Measurements from ENCODE around the gene ADGRL1.

- TF ChIP-seq CTCF (IDR thresholded peaks at IDR 0.05) (no peak), EZH2 (IDR thresholded peaks at IDR 0.05; ENCODE audit: borderline replicate concordance, insufficient read depth, low read depth, low read length, poor library complexity, severe bottlenecking) (no peak)
Measured at GRCh38 chr19:14150041-14150769, 55.8 kb downstream of the ADGRL1 start.

Measured in B cell (primary cell).